Neural progenitor cell (in vitro differentiated cells): ENCODE measurements around the gene REEP1. TPM values are rescaled to one million over a fixed set of nuclear protein-coding genes. Genes with fewer than 3 reads are reported as not detected.
A peak's percentile ranks its signal among the peaks of the same experiment; 100 is the strongest.

ENCODE experiments used
- DNase-seq: peaks from one replicate; pipeline ENCODE4 v3.0.0-alpha.2; 2016; ENCODE audit warnings: low spot score
- H2AFZ ChIP-seq: fragments of 200-600 bp; sonication (generic); replicated peaks from 2 replicates; pipeline ENCODE4 v1.6.1; 2016; ENCODE audit warnings: antibody characterized with exemption
- H3F3A ChIP-seq: fragments of 200-600 bp; sonication (generic); 2 replicates; pipeline ENCODE4 v1.6.1; 2016; ENCODE audit warnings: antibody characterized with exemption, low read depth
- H3K27ac ChIP-seq: fragments of 200-600 bp; sonication (generic); 2 replicates; pipeline ENCODE4 v1.5.1; 2016; ENCODE audit warnings: mild to moderate bottlenecking
- H3K27me3 ChIP-seq: fragments of 200-600 bp; sonication (generic); 2 replicates; pipeline ENCODE4 v1.6.1; 2016; ENCODE audit warnings: mild to moderate bottlenecking, moderate library complexity
- H3K36me3 ChIP-seq: fragments of 200-600 bp; sonication (generic); 2 replicates; pipeline ENCODE4 v1.5.1; 2016
- H3K4me1 ChIP-seq: fragments of 200-600 bp; sonication (generic); 2 replicates; pipeline ENCODE4 v1.6.1; 2016; ENCODE audit warnings: mixed run types
- H3K4me2 ChIP-seq: fragments of 200-600 bp; sonication (generic); 2 replicates; pipeline ENCODE4 v1.6.1; 2016
- H3K4me3 ChIP-seq: fragments of 200-600 bp; sonication (generic); 2 replicates; pipeline ENCODE4 v1.5.1; 2016
- H3K79me2 ChIP-seq: fragments of 200-600 bp; sonication (generic); 2 replicates; pipeline ENCODE4 v1.6.1; 2016; ENCODE audit warnings: low read depth
- H3K9ac ChIP-seq: fragments of 200-600 bp; sonication (generic); 2 replicates; pipeline ENCODE4 v1.6.1; 2016
- H3K9me3 ChIP-seq: fragments of 200-600 bp; sonication (generic); 2 replicates; pipeline ENCODE4 v1.5.1; 2016; ENCODE audit warnings: low read depth
- H4K20me1 ChIP-seq: fragments of 200-600 bp; sonication (generic); 2 replicates; pipeline ENCODE4 v1.6.1; 2016; ENCODE audit warnings: low read depth
- H3K27ac Mint-ChIP-seq: 3 replicates; pipeline ENCODE4 v1.8.0; 2021; ENCODE audit warnings: mixed read lengths
- H3K27me3 Mint-ChIP-seq: 2 replicates; pipeline ENCODE4 v1.8.0; 2022; ENCODE audit warnings: low read depth, mild to moderate bottlenecking, inconsistent platforms, moderate library complexity, mixed read lengths; ENCODE audit not compliant: insufficient read depth
- H3K36me3 Mint-ChIP-seq: 3 replicates; pipeline ENCODE4 v1.8.0; 2021; ENCODE audit warnings: mixed read lengths
- H3K4me1 Mint-ChIP-seq: 3 replicates; pipeline ENCODE4 v1.8.0; 2021; ENCODE audit warnings: mixed read lengths
- H3K4me3 Mint-ChIP-seq: 3 replicates; pipeline ENCODE4 v1.8.0; 2021; ENCODE audit warnings: mild to moderate bottlenecking, moderate library complexity, mixed read lengths
- H3K9me3 Mint-ChIP-seq: 3 replicates; pipeline ENCODE4 v1.8.0; 2020; ENCODE audit warnings: mixed read lengths
- CTCF ChIP-seq: fragments of 200-600 bp; sonication (generic); IDR thresholded peaks from 2 replicates; pipeline ENCODE4 v1.5.1; 2017; ENCODE audit warnings: antibody characterized with exemption, mild to moderate bottlenecking
- EZH2 ChIP-seq: fragments of 200-600 bp; sonication (generic); IDR thresholded peaks from 2 replicates; pipeline ENCODE4 v1.6.1; 2017; ENCODE audit warnings: antibody characterized with exemption, mild to moderate bottlenecking, moderate library complexity
- EZH2phosphoT487 ChIP-seq: fragments of 200-600 bp; sonication (generic); IDR thresholded peaks from 2 replicates; pipeline ENCODE4 v1.6.1; 2017; ENCODE audit warnings: antibody characterized with exemption
- total RNA-seq: library from RNA; depleted of rRNA; stranded (reverse); fragments of >200 nt; gene quantifications from 2 replicates; pipeline ENCODE4 v1.2.3, GENCODE V29; 2015; ENCODE audit warnings: low replicate concordance

The REEP1 gene
- total RNA-seq, 1 donor from 2014 or later = 0.88 TPM

- peak overlapping the region; percentile 10 for H3K4me3 Mint-ChIP-seq
- H2AFZ ChIP-seq = no peak overlapping the region
- no peaks in the 10 kb centered on the region for H3K79me2 ChIP-seq
- peaks cover 11% of the 10 kb centered on the region for H3K27me3 Mint-ChIP-seq
- no peaks in the 10 kb centered on the region for H3F3A ChIP-seq
- no peak overlapping the region for H3K4me3 ChIP-seq
- H3K9me3 ChIP-seq = no peaks in the 10 kb centered on the region
- no peak for DNase-seq
- no peak for TF ChIP-seq CTCF
- no peak for TF ChIP-seq EZH2
- no peak for TF ChIP-seq EZH2phosphoT487
- peaks cover 4% of the 10 kb centered on the region for H4K20me1 ChIP-seq
- H3K27ac Mint-ChIP-seq = no peak overlapping the region
- H3K27me3 ChIP-seq = peaks cover 5% of the 10 kb centered on the region
- H3K36me3 ChIP-seq = no peaks in the 10 kb centered on the region
- peaks cover 23% of the 10 kb centered on the region for H3K4me1 ChIP-seq
- peak overlapping the region; percentile 37 for H3K4me2 ChIP-seq
- peaks cover 45% of the 10 kb centered on the region for H3K4me1 Mint-ChIP-seq
- no peak overlapping the region for H3K9ac ChIP-seq
- H3K9me3 Mint-ChIP-seq = no peaks in the 10 kb centered on the region
- H3K27ac ChIP-seq = no peak overlapping the region
- no peaks in the 10 kb centered on the region for H3K36me3 Mint-ChIP-seq
These were observed 35.1 kb downstream of the REEP1 start for GRCh38 chr2:86302320-86302719.

GRCh38 chr2:86301711-86302202, 35.7 kb downstream of the REEP1 start:
- Histone ChIP-seq H2AFZ (no peak overlapping the region), H3K4me2 (peak overlapping the region; percentile 37), H3K27me3 (peaks cover 5% of the 10 kb centered on the region), H3K9me3 (no peaks in the 10 kb centered on the region), H3K4me1 (peaks cover 23% of the 10 kb centered on the region), H3K9ac (no peak overlapping the region), H3K36me3 (no peaks in the 10 kb centered on the region), H3K27ac (no peak overlapping the region), H3K4me3 (no peak overlapping the region), H4K20me1 (peaks cover 4% of the 10 kb centered on the region), H3F3A (no peaks in the 10 kb centered on the region), H3K79me2 (no peaks in the 10 kb centered on the region)
- Mint-ChIP-seq H3K4me3 (peak overlapping the region; percentile 10), H3K4me1 (peaks cover 45% of the 10 kb centered on the region), H3K27ac (peak overlapping the region; percentile 67), H3K27me3 (peaks cover 11% of the 10 kb centered on the region), H3K36me3 (no peaks in the 10 kb centered on the region), H3K9me3 (no peaks in the 10 kb centered on the region)
- DNase-seq = peak; percentile 39
- TF ChIP-seq CTCF (no peak), EZH2phosphoT487 (no peak), EZH2 (no peak)

GRCh38 chr2:86301009-86301408, 36.4 kb downstream of the REEP1 start:
- no peaks in the 10 kb centered on the region for H3K9me3 Mint-ChIP-seq
- peak overlapping the region; percentile 25 for H3K4me3 Mint-ChIP-seq
- Histone ChIP-seq H2AFZ (no peak overlapping the region), H3F3A (no peaks in the 10 kb centered on the region), H3K27ac (no peak overlapping the region), H3K36me3 (no peaks in the 10 kb centered on the region), H3K4me1 (peaks cover 23% of the 10 kb centered on the region), H3K79me2 (no peaks in the 10 kb centered on the region), H4K20me1 (peaks cover 4% of the 10 kb centered on the region), H3K4me3 (no peak overlapping the region), H3K27me3 (peaks cover 5% of the 10 kb centered on the region), H3K9ac (no peak overlapping the region), H3K9me3 (no peaks in the 10 kb centered on the region), H3K4me2 (no peak overlapping the region)
- H3K27me3 Mint-ChIP-seq = peaks cover 11% of the 10 kb centered on the region
- peak; percentile 21 for DNase-seq
- H3K27ac Mint-ChIP-seq = no peak overlapping the region
- H3K4me1 Mint-ChIP-seq = peaks cover 45% of the 10 kb centered on the region
- H3K36me3 Mint-ChIP-seq = no peaks in the 10 kb centered on the region
- no peak for TF ChIP-seq CTCF
- TF ChIP-seq EZH2phosphoT487 = no peak
- TF ChIP-seq EZH2 = no peak
